PFSK-1 (cell line): ENCODE results near the gene CCDC184.

ENCODE experiments used
- POLR2AphosphoS5 ChIP-seq: IDR thresholded peaks from 2 replicates; pipeline ENCODE4 v1.6.1; 2012; ENCODE audit warnings: low read depth, mild to moderate bottlenecking, control low read depth, low read length, moderate library complexity
- TAF1 ChIP-seq: IDR thresholded peaks from 2 replicates; pipeline ENCODE4 v1.6.1; 2012; ENCODE audit warnings: low read length, control low read depth, borderline replicate concordance; ENCODE audit not compliant: insufficient read depth

DNA sequence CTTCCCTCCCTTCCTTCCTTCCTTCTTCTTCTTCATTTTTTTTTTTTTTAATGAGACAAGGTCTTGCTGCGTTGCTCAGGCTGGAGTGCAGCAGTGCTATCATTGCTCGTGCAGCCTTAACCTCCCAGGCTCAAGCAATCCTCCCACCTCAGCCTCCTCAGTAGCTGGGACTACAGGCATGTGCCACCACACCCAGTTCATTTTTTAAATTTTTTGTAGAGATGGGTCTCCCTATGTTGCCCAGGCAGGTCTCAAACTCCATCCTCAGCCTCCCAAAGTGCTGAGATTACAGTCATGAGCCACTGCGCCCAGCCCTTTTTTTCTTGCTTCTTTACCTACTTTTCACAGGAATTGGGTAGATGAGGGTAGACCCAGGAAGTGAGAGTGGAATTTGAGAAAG is 18.1 kb downstream of the CCDC184 start:
- TF ChIP-seq TAF1 (no peak), POLR2AphosphoS5 (no peak)
